BJ (cell line): Measurements from ENCODE around the gene ATXN2L. TPM values are rescaled to one million over a fixed set of nuclear protein-coding genes. Genes with fewer than 3 reads are reported as not detected.

ENCODE experiments used
- CTCF ChIA-PET: fragments of 350-600 bp; formaldehyde crosslinking; extraction: SDS; loops from one replicate; lab custom pipeline; 2021; ENCODE audit warnings: antibody characterized with exemption, inconsistent platforms; lab: Yijun Ruan, JAX
- POLR2A ChIA-PET: fragments of 300-600 bp; sonication (Branson Sonifier 250); formaldehyde crosslinking; extraction: SDS; loops from one replicate; lab custom pipeline; 2021; ENCODE audit warnings: antibody characterized with exemption; lab: Charles Lee
- DNase-seq: peaks from one replicate; pipeline ENCODE4 v3.0.0-alpha.2; 2011; ENCODE audit warnings: low read depth
- H3K27me3 ChIP-seq: 2 replicates; pipeline ENCODE4 v1.6.0; 2011; ENCODE audit warnings: low read length; ENCODE audit not compliant: control insufficient read depth, insufficient read depth
- H3K36me3 ChIP-seq: 2 replicates; pipeline ENCODE4 v1.5.1; 2011; ENCODE audit warnings: low read length; ENCODE audit not compliant: control insufficient read depth, insufficient read depth
- H3K4me3 ChIP-seq: 2 replicates; pipeline ENCODE4 v1.5.1; 2011; ENCODE audit warnings: low read depth, mild to moderate bottlenecking, control low read depth, low read length
- CTCF ChIP-seq: IDR thresholded peaks from 2 replicates; pipeline ENCODE4 v1.5.1; 2011; ENCODE audit warnings: low read depth, mild to moderate bottlenecking, control low read depth, inconsistent platforms, low read length, moderate library complexity; ENCODE audit not compliant: insufficient read depth
- polyA plus RNA-seq: library from polyadenylated mRNA; depleted of rRNA; stranded (reverse); fragments of >200 nt; gene quantifications from 2 replicates; pipeline ENCODE4 v1.2.3, GENCODE V29; 2011

Gene ATXN2L
- polyA plus RNA-seq, 1 experiment, result 19.9 TPM

GRCh38 chr16:28859326-28859725 is 36.5 kb downstream of the ATXN2L start:
- no peak for TF ChIP-seq CTCF
- no peak for DNase-seq

GRCh38 chr16:28863929-28864793 is 41.4 kb downstream of the ATXN2L start:
- POLR2A ChIA-PET, result interaction anchor here (0.8 kb wide), 1 partner anchor 18 kb away, joined by 9 read pairs; the partner anchor contains the start of gene TUFM
- TF ChIP-seq CTCF, result no peak
- Histone ChIP-seq H3K36me3 (peaks cover 9% of the 10 kb centered on the region), H3K4me3 (peak overlapping the region; percentile 95), H3K27me3 (no peaks in the 10 kb centered on the region)
- DNase-seq, result no peak
- CTCF ChIA-PET, result interaction anchor here (0.8 to 2.2 kb wide), 8 partner anchors 10 to 87 kb away, joined by 3 to 14 read pairs (median 4); partner anchors contain the start of genes NFATC2IP and TUFM

More at GRCh38 chr16:28859326-28859725, 36.5 kb downstream of the ATXN2L start:
- Histone ChIP-seq H3K36me3 (no peaks in the 10 kb centered on the region), H3K4me3 (no peak overlapping the region), H3K27me3 (no peaks in the 10 kb centered on the region)
- CTCF ChIA-PET, result interaction anchor here (1.0 kb wide), 1 partner anchor 9 kb away, joined by 4 read pairs; no protein-coding TSS in a partner anchor
- POLR2A ChIA-PET, result no interaction called here

GRCh38 chr16:28865001-28865688 is 42.3 kb downstream of the ATXN2L start:
- POLR2A ChIA-PET, result interaction anchor here (0.6 kb wide), 1 partner anchor 79 kb away, joined by 4 read pairs; no protein-coding TSS in a partner anchor
- DNase-seq, result no peak

GRCh38 chr16:28865722-28866453 is 43.1 kb downstream of the ATXN2L start:
- POLR2A ChIA-PET, result no interaction called here

More at GRCh38 chr16:28865001-28865688, 42.3 kb downstream of the ATXN2L start:
- Histone ChIP-seq H3K4me3 (peak overlapping the region; percentile 95), H3K27me3 (no peaks in the 10 kb centered on the region), H3K36me3 (peaks cover 18% of the 10 kb centered on the region)
- TF ChIP-seq CTCF, result no peak
- CTCF ChIA-PET, result interaction anchor here (0.7 to 2.2 kb wide), 7 partner anchors 9 to 80 kb away, joined by 3 to 14 read pairs (median 5); partner anchors contain the start of genes ATP2A1 and TUFM

More at GRCh38 chr16:28865722-28866453, 43.1 kb downstream of the ATXN2L start:
- TF ChIP-seq CTCF, result no peak
- CTCF ChIA-PET, result interaction anchor here (0.8 to 2.2 kb wide), 3 partner anchors 19 to 79 kb away, joined by 3 to 9 read pairs (median 7); partner anchors contain the start of gene TUFM
- H3K4me3 ChIP-seq, result no peak overlapping the region
- peaks cover 22% of the 10 kb centered on the region for H3K36me3 ChIP-seq
- no peak for DNase-seq
- no peaks in the 10 kb centered on the region for H3K27me3 ChIP-seq
